KMS-11 (cell line): ENCODE measurements around the gene ASMTL.

Source experiments
- H2AFZ ChIP-seq: fragments of 200-600 bp; sonication (generic); 2 replicates; pipeline ENCODE4 v1.6.1; 2016; ENCODE audit warnings: antibody characterized with exemption, mixed run types, low read depth
- H3K27ac ChIP-seq: fragments of 200-600 bp; sonication (generic); 2 replicates; pipeline ENCODE4 v1.6.1; 2016; ENCODE audit warnings: mild to moderate bottlenecking, mixed run types
- H3K27me3 ChIP-seq: fragments of 200-600 bp; sonication (generic); 2 replicates; pipeline ENCODE4 v1.6.1; 2017; ENCODE audit warnings: mild to moderate bottlenecking, low read depth, mixed run types, moderate library complexity; ENCODE audit not compliant: insufficient read depth
- H3K36me3 ChIP-seq: fragments of 200-600 bp; sonication (generic); 2 replicates; pipeline ENCODE4 v1.6.1; 2017; ENCODE audit warnings: mild to moderate bottlenecking, mixed run types; ENCODE audit not compliant: insufficient read depth
- H3K4me1 ChIP-seq: fragments of 200-600 bp; sonication (generic); 2 replicates; pipeline ENCODE4 v1.6.1; 2016; ENCODE audit warnings: mild to moderate bottlenecking, low read depth, mixed run types; ENCODE audit not compliant: poor library complexity, severe bottlenecking
- H3K4me2 ChIP-seq: fragments of 200-600 bp; sonication (generic); 2 replicates; pipeline ENCODE4 v1.7.0; 2016; ENCODE audit warnings: mild to moderate bottlenecking, mixed run types
- H3K4me3 ChIP-seq: fragments of 200-600 bp; sonication (generic); IDR thresholded peaks from 2 replicates; pipeline ENCODE4 v1.6.1; 2017; ENCODE audit warnings: low read depth, low read length, mixed read lengths; ENCODE audit not compliant: insufficient read depth
- H3K79me2 ChIP-seq: fragments of 200-600 bp; sonication (generic); 2 replicates; pipeline ENCODE4 v1.6.1; 2016; ENCODE audit warnings: low read depth, mixed run types; ENCODE audit not compliant: insufficient read depth
- H3K9ac ChIP-seq: fragments of 200-600 bp; sonication (generic); 2 replicates; pipeline ENCODE4 v1.6.1; 2016; ENCODE audit warnings: mild to moderate bottlenecking, mixed run types
- H4K20me1 ChIP-seq: fragments of 200-600 bp; sonication (generic); 2 replicates; pipeline ENCODE4 v1.6.1; 2016; ENCODE audit warnings: mild to moderate bottlenecking, mixed run types; ENCODE audit not compliant: insufficient read depth
- CTCF ChIP-seq: fragments of 200-600 bp; sonication (generic); conservative IDR thresholded peaks from 2 replicates; pipeline ENCODE4 v1.6.1; 2017; ENCODE audit warnings: low read depth, mild to moderate bottlenecking, antibody characterized with exemption, low read length, moderate library complexity, mixed read lengths

The ASMTL gene

GRCh38 chrX:1416965-1417760 lies 35.5 kb downstream of the ASMTL start:
- no peak overlapping the region for H3K9ac ChIP-seq
- H3K27me3 ChIP-seq: no peaks in the 10 kb centered on the region
- H3K79me2 ChIP-seq: no peaks in the 10 kb centered on the region
- no peak for TF ChIP-seq CTCF
- H3K4me1 ChIP-seq: no peaks in the 10 kb centered on the region
- no peak overlapping the region for H3K4me3 ChIP-seq
- H4K20me1 ChIP-seq: no peaks in the 10 kb centered on the region
- H2AFZ ChIP-seq: no peak overlapping the region
- H3K27ac ChIP-seq: no peak overlapping the region
- H3K36me3 ChIP-seq: no peaks in the 10 kb centered on the region
- H3K4me2 ChIP-seq: no peak overlapping the region

GRCh38 chrX:1416327-1416784 lies 36.4 kb downstream of the ASMTL start:
- Histone ChIP-seq H3K36me3 (no peaks in the 10 kb centered on the region), H3K9ac (no peak overlapping the region), H4K20me1 (no peaks in the 10 kb centered on the region), H3K4me1 (no peaks in the 10 kb centered on the region), H2AFZ (no peak overlapping the region), H3K4me3 (no peak overlapping the region), H3K4me2 (no peak overlapping the region), H3K27me3 (no peaks in the 10 kb centered on the region), H3K27ac (no peak overlapping the region), H3K79me2 (no peaks in the 10 kb centered on the region)
- no peak for TF ChIP-seq CTCF

GRCh38 chrX:1412551-1413161 lies 40.1 kb downstream of the ASMTL start:
- Histone ChIP-seq H3K27me3 (no peaks in the 10 kb centered on the region), H3K79me2 (no peaks in the 10 kb centered on the region), H3K4me3 (no peak overlapping the region), H2AFZ (no peak overlapping the region), H3K27ac (no peak overlapping the region), H3K4me2 (no peak overlapping the region), H3K9ac (no peak overlapping the region), H4K20me1 (no peaks in the 10 kb centered on the region), H3K36me3 (no peaks in the 10 kb centered on the region), H3K4me1 (no peaks in the 10 kb centered on the region)
- TF ChIP-seq CTCF: no peak

- H3K36me3 ChIP-seq: no peaks in the 10 kb centered on the region
- no peaks in the 10 kb centered on the region for H3K27me3 ChIP-seq
- no peak overlapping the region for H3K4me3 ChIP-seq
- no peaks in the 10 kb centered on the region for H3K4me1 ChIP-seq
- no peak overlapping the region for H2AFZ ChIP-seq
- no peak overlapping the region for H3K4me2 ChIP-seq
- TF ChIP-seq CTCF: no peak
- H4K20me1 ChIP-seq: no peaks in the 10 kb centered on the region
- no peak overlapping the region for H3K9ac ChIP-seq
- H3K79me2 ChIP-seq: no peaks in the 10 kb centered on the region
- no peak overlapping the region for H3K27ac ChIP-seq
Measured at GRCh38 chrX:1411326-1411725, 41.4 kb downstream of the ASMTL start.
